Left lung (tissue), 10 donors: ENCODE measurements around the gene CBLL2. TPM values are rescaled to one million over a fixed set of nuclear protein-coding genes. Genes with fewer than 3 reads are reported as not detected.

Experiments
- ATAC-seq: fragments of 200-7000 bp; cut with Tn5 transposase; one replicate; pipeline ENCODE4 v1.9.1; 2020; ENCODE audit warnings: moderate library complexity
- DNase-seq, 4 donors: peaks; one replicate each; pipeline ENCODE4 v3.0.0-alpha.2; 2013 to 2020
- H3K27ac ChIP-seq, 2 donors: fragments of 200-600 bp; sonication (generic) in 1 of 2; one replicate each; pipeline versions ENCODE4 v1.5.0 to v1.8.0; 2020 to 2021
- H3K27me3 ChIP-seq, 2 donors: fragments of 200-600 bp; sonication (generic) in 1 of 2; one replicate each; pipeline versions ENCODE4 v1.5.0 to v1.8.0; 2020 to 2021
- H3K36me3 ChIP-seq, 2 donors: fragments of 200-600 bp; sonication (generic) in 1 of 2; one replicate each; pipeline versions ENCODE4 v1.5.0 to v1.8.0; 2020 to 2021
- H3K4me1 ChIP-seq, 2 donors: fragments of 200-600 bp; one replicate each; pipeline ENCODE4 v1.8.0; 2021
- H3K4me3 ChIP-seq, 2 donors: fragments of 200-600 bp; sonication (generic) in 1 of 2; one replicate each; pipeline versions ENCODE4 v1.5.0 to v1.8.0; 2020 to 2021; ENCODE audit warnings: mild to moderate bottlenecking in 1 of 2
- H3K9me3 ChIP-seq, 2 donors: fragments of 200-600 bp; sonication (generic) in 1 of 2; one replicate each; pipeline versions ENCODE4 v1.5.0 to v1.8.0; 2020 to 2021
- intact Hi-C, 2 donors: fragments of 100-400 bp; cut with DNase I; formaldehyde crosslinking; loops; one replicate each; pipeline versions ENCODE4 v1.11.2 to v1.14.2; 2022
- polyA plus RNA-seq, 6 donors: library from polyadenylated mRNA; unstranded; fragments of 120-200 nt; gene quantifications; one replicate each; pipeline ENCODE4 v1.2.1, GENCODE V29; 2013; ENCODE audit not compliant: insufficient read length in 6 of 6
- total RNA-seq, 2 donors: library from RNA; stranded (reverse); fragmentation: NEBNext Ultra II Directional; extraction: Animal tissue kit (Norgen Biotek cat#: 25700); gene quantifications; one replicate each; pipeline ENCODE4 v1.2.1, GENCODE V29; 2021
- TF ChIP-seq, protein P1 (sequence below), 2 donors: fragments of 200-600 bp; sonication (generic) in 1 of 2; IDR thresholded peaks; one replicate each; pipeline versions ENCODE4 v1.5.0 to v1.8.0; 2021; ENCODE audit warnings: antibody characterized with exemption in 2 of 2
- donor health status: DM: no; HTN: yes; CAD: no.
- donor health status: DM: no; HTN: no; CAD: no.

Gene CBLL2
- total and polyA plus RNA-seq, 8 donors: not detected

DNA sequence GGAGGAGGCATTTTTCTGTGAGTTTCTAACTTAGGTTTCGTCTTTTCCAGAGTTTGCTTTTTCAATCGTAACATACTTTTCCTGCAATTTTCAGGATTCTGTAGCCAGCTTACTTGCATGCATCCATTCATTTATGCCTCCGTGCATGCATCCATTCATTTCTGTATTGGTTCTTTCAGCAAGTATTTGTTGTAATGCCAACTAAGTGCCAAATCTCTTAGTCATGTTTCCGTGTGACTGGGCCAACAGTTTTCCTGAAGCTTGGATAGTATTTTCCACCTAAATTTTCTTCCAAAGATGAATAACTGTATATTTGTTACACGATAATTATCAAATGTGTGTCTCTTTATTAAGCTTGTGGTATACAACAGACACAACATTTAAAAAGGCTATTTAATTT lies 41.5 kb downstream of the CBLL2 start:
- no peak for ATAC-seq
- Histone ChIP-seq H3K36me3 (no peaks in the 10 kb centered on the region), H3K9me3 (no peaks in the 10 kb centered on the region), H3K4me3 (no peak overlapping the region), H3K27ac (no peak overlapping the region), H3K4me1 (no peaks in the 10 kb centered on the region), H3K27me3 (peaks cover 0 to 5% of the 10 kb centered on the region in 2 donors)
- DNase-seq: no peak
- intact Hi-C loops: no loop called here
- TF ChIP-seq, protein P1, sequence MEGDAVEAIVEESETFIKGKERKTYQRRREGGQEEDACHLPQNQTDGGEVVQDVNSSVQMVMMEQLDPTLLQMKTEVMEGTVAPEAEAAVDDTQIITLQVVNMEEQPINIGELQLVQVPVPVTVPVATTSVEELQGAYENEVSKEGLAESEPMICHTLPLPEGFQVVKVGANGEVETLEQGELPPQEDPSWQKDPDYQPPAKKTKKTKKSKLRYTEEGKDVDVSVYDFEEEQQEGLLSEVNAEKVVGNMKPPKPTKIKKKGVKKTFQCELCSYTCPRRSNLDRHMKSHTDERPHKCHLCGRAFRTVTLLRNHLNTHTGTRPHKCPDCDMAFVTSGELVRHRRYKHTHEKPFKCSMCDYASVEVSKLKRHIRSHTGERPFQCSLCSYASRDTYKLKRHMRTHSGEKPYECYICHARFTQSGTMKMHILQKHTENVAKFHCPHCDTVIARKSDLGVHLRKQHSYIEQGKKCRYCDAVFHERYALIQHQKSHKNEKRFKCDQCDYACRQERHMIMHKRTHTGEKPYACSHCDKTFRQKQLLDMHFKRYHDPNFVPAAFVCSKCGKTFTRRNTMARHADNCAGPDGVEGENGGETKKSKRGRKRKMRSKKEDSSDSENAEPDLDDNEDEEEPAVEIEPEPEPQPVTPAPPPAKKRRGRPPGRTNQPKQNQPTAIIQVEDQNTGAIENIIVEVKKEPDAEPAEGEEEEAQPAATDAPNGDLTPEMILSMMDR (IDR thresholded peaks at IDR 0.05): no peak

DNA sequence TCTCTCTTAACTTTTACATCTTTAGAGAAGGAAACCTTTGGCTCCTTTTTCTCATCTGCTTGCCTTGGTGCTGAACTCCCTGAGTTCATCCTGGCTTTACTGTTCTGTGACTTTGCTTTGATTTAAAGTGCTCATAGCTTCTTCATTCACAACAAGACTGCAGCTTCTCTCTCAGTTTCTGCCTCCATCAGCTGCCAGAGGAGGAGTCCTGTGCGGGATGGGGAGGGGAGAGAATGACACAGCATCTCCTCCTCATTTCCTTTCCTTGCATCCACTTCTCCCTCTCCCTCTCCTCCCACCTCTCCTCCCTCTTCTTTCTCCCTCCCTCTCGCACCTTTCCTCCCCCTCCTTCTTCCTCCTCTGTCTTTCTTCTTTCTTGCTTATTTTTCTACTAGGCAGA lies 42.0 kb downstream of the CBLL2 start:
- H3K27ac ChIP-seq: no peak overlapping the region
- ATAC-seq (no peak), DNase-seq (no peak)
- H3K27me3 ChIP-seq: peaks cover 0 to 5% of the 10 kb centered on the region in 2 donors
- H3K4me3 ChIP-seq: no peak overlapping the region
- no peaks in the 10 kb centered on the region for H3K36me3 ChIP-seq
- no peaks in the 10 kb centered on the region for H3K4me1 ChIP-seq
- intact Hi-C loops: no loop called here
- TF ChIP-seq, protein P1 (IDR thresholded peaks at IDR 0.05): no peak
- H3K9me3 ChIP-seq: no peaks in the 10 kb centered on the region

DNA sequence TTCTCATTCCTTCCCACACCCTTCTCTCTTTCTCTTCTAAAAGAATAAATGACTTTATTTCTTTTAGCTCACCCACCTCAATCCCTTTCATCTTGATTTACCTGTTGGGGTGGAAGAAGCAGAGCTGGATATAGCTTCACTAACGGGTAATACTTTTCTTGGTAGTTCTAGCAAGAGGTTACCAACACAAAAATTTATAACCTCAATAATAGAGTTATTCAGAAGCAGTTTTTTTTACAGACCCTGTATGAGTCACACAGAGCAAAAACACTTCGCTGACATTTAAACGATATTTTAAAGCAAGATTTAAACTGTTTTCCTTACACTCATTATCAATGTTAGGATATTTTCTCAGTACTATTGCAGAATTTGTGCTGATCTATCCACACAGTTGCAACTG lies 42.4 kb downstream of the CBLL2 start:
- Histone ChIP-seq H3K4me1 (no peaks in the 10 kb centered on the region), H3K9me3 (no peaks in the 10 kb centered on the region), H3K4me3 (no peak overlapping the region), H3K27me3 (peaks cover 0 to 5% of the 10 kb centered on the region in 2 donors), H3K36me3 (no peaks in the 10 kb centered on the region), H3K27ac (no peak overlapping the region)
- TF ChIP-seq, protein P1 (IDR thresholded peaks at IDR 0.05): no peak
- intact Hi-C loops: no loop called here
- DNase-seq (no peak), ATAC-seq (no peak)

DNA sequence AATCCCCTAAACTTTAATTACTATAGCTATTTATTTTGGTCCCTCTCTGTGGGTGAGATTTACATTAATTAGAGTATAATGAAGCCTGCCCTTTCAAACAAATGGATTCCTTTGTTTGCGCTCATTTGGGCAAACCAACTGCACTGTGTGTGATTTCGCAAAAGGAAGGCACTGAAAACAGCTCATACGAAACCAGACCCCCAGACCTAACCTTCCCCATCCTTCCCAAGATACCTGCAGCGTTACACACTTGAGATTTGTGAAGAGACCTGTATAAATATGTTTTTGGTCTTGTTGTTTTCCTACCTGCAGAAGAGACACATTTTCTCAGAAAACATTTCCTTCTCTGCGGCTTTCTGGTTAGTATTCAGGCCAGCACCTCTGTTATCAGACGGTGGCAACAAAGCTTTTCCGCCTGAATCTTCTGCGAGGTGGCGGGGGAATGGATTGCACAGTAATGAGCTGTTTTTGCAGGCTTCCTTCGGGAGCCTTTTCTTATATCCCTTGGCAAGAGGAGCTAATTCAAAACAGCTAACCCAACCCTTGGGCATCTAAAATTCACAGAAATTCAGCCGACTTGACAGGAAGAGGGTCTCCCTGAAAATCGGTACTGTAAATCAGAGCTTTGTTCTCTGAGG lies 47.6 kb downstream of the CBLL2 start:
- Histone ChIP-seq H3K36me3 (no peaks in the 10 kb centered on the region), H3K4me1 (no peaks in the 10 kb centered on the region), H3K27me3 (peaks cover 0 to under 1% of the 10 kb centered on the region in 2 donors), H3K27ac (no peak overlapping the region), H3K9me3 (no peaks in the 10 kb centered on the region), H3K4me3 (no peak overlapping the region)
- TF ChIP-seq, protein P1 (IDR thresholded peaks at IDR 0.05): no peak
- intact Hi-C loops: no loop called here
- ATAC-seq (no peak), DNase-seq (no peak)

DNA sequence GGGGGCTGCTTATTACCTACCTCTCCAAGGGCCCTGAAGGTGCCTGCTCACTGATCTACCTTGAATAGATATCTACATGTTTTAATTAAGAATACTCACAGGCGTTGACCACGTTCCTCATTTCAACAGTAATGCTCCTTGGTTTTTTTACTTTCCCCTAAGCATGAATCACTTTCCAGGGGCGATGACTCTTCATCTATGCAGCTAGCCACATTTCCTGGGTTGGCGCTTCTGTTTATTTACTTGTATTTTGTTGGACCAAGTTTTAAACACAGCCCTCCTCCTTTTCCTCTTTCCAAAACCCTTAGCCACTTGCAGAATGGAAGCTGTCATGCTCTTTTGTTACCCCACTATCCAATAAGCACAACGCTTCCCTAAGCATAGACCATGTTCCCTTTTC lies 50.8 kb downstream of the CBLL2 start:
- Histone ChIP-seq H3K27ac (no peak overlapping the region), H3K27me3 (no peaks in the 10 kb centered on the region), H3K9me3 (no peaks in the 10 kb centered on the region), H3K4me1 (no peaks in the 10 kb centered on the region), H3K4me3 (no peak overlapping the region), H3K36me3 (no peaks in the 10 kb centered on the region)
- intact Hi-C loops: no loop called here
- ATAC-seq (no peak), DNase-seq (no peak)
- TF ChIP-seq, protein P1 (IDR thresholded peaks at IDR 0.05): no peak

Other genes with a start within 250 kb of the CBLL2 start
- gene PHEX, start 240.6 kb upstream of the CBLL2 start, total RNA-seq: 1 to 10 TPM; 4.2 to 5.8 TPM
- 10 to 100 TPM in 3 of 6 donors, 1 to 10 TPM in 3; 6.4 to 21.6 (median 9.6) TPM for gene PHEX, start 240.6 kb upstream of the CBLL2 start, polyA plus RNA-seq